Psoas muscle (tissue), 8 donors: Measurements from ENCODE around the gene RBSN. TPM values are rescaled to one million over a fixed set of nuclear protein-coding genes. Genes with fewer than 3 reads are reported as not detected.

Experiments
- ATAC-seq, 4 donors: fragments of 200-7000 bp; cut with Tn5 transposase; one replicate each; pipeline ENCODE4 v1.9.1; 2020; ENCODE audit warnings: moderate library complexity in 3 of 4, mild to moderate bottlenecking in 2 of 4
- DNase-seq, 2 donors: peaks; one replicate each; pipeline ENCODE4 v3.0.0-alpha.2; 2020
- H3K27ac ChIP-seq: fragments of 200-600 bp; one replicate; pipeline ENCODE4 v1.8.0; 2022
- H3K27me3 ChIP-seq, 3 donors: fragments of 200-600 bp in 1 of 3; one replicate each; pipeline versions ENCODE4 v1.6.1 to v1.8.0; 2013 to 2022; ENCODE audit warnings: low read length in 2 of 3, mild to moderate bottlenecking in 2 of 3, moderate library complexity in 1 of 3; ENCODE audit not compliant: insufficient read depth in 3 of 3
- H3K36me3 ChIP-seq, 2 donors: fragments of 200-600 bp in 1 of 2; one replicate each; pipeline versions ENCODE4 v1.6.1 to v1.8.0; 2013 to 2022; ENCODE audit warnings: low read depth in 1 of 2, mild to moderate bottlenecking in 1 of 2, moderate library complexity in 1 of 2; ENCODE audit not compliant: insufficient read depth in 1 of 2
- H3K4me1 ChIP-seq: fragments of 200-600 bp; one replicate; pipeline ENCODE4 v1.8.0; 2022
- H3K4me3 ChIP-seq: fragments of 200-600 bp; one replicate; pipeline ENCODE4 v1.8.0; 2022; ENCODE audit warnings: mild to moderate bottlenecking
- H3K9me3 ChIP-seq: fragments of 200-600 bp; one replicate; pipeline ENCODE4 v1.8.0; 2022
- CTCF ChIP-seq: fragments of 200-600 bp; IDR thresholded peaks from one replicate; pipeline ENCODE4 v1.8.0; 2022; ENCODE audit warnings: antibody characterized with exemption
- WGBS, 3 donors: extraction: QIAGEN DNeasy Blood & Tissue Kit; methylation state at CpG; one replicate each; pipeline versions ENCODE4 v1.1.6 to v1.1.7; 2013; 5-methylcytosine and 5-hydroxymethylcytosine counted together
- intact Hi-C, 2 donors: fragments of 100-400 bp; cut with DNase I; formaldehyde crosslinking; loops; one replicate each; pipeline versions ENCODE4 v1.11.0 to v1.14.2; 2022
- polyA plus RNA-seq, 3 donors: library from polyadenylated mRNA; stranded (reverse); fragments of 200-250 nt; gene quantifications; one replicate each; pipeline ENCODE4 v1.2.3, GENCODE V29; 2013
- total RNA-seq, 4 donors: library from RNA; stranded (reverse); fragmentation: NEBNext Ultra II Directional in 2 of 4; extraction: Animal tissue kit (Norgen Biotek cat#: 25700) in 2 of 4; gene quantifications; one replicate each; pipeline versions ENCODE4 v1.2.1 to v1.2.4, GENCODE V29; 2021 to 2023
- donor health status: healthy with polysubstance abuse.
- donor health status: DM: no; HTN: no; CAD: no; lungs with moderate emphysema.
- donor health status: Bipolar disorder and iron deficiency.
- donor health status: healthy.
- donor health status: DM: yes; HTN: yes; CAD: no.
- donor health status: DM: no; HTN: no; CAD: no.
- donor health status: DM: no; HTN: no; CAD: no.
- donor health status: DM: yes; HTN: yes; CAD: no.

The RBSN gene
- total and polyA plus RNA-seq, 7 donors, result 7.7 to 26.3 (median 21.3) TPM

DNA sequence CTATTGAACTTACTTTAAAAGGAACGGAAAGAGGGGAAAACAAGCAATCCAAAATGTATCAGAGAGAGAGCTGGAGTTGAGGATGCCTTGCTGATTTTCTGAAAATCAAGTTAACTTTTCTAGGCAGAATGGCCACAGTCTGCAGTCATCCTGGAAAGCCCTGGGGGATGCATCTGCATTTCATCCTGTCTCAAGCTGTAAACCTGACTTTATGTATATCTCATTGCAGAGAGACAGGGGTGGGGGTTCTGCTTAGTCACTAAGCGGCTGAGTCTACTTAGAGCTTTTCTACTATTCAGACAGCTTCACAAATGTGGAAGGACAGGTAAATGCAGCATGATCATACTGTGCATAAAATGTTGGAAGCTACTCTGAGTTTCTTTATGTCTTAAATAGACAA is 75.2 kb downstream of the RBSN start:
- Histone ChIP-seq H3K27ac (no peak overlapping the region), H3K27me3 (no peaks in the 10 kb centered on the region), H3K9me3 (no peaks in the 10 kb centered on the region), H3K36me3 (peaks cover 13 to 99% of the 10 kb centered on the region in 2 donors), H3K4me3 (no peak overlapping the region), H3K4me1 (no peaks in the 10 kb centered on the region)
- no peak for DNase-seq
- TF ChIP-seq CTCF, result no peak
- 86 to 91% (median 90%) methylated on average over 2 of the region's 2 CpGs for WGBS, 3 donors
- ATAC-seq, result no peak
- intact Hi-C loops, result no loop called here

DNA sequence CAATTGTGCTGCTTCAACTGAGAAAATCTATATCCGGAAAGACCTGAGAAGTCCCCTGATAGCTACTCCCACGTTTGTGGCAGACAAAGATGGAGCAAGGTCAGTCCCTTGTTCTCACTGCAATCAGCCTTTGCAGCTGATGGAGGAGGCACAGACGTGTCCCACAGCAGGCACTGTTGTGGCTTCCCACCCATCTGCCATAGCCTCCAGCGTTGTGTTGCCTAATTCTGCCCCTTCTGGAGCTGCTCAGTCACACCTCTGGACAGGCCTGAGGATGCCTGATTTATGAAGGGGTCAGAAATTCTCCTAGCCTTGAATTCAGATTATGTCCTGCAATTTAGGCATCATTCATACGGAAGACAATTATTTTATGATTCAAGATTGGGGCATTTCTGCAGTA is 75.7 kb downstream of the RBSN start:
- H3K4me3 ChIP-seq, result no peak overlapping the region
- no peaks in the 10 kb centered on the region for H3K4me1 ChIP-seq
- TF ChIP-seq CTCF, result no peak
- DNase-seq (no peak), ATAC-seq (no peak)
- H3K27ac ChIP-seq, result no peak overlapping the region
- 70 to 82% (median 72%) methylated on average over 5 of the region's 5 CpGs for whole genome bisulfite sequencing, 3 donors
- intact Hi-C loops, result no loop called here
- H3K36me3 ChIP-seq, result peaks cover 11 to 99% of the 10 kb centered on the region in 2 donors
- H3K9me3 ChIP-seq, result no peaks in the 10 kb centered on the region
- no peaks in the 10 kb centered on the region for H3K27me3 ChIP-seq

Other genes starting within 250 kb of the RBSN start
- 10 to 100 TPM; 28.3 to 37.1 (median 32.8) TPM for gene NR2C2, start 151.6 kb downstream of the RBSN start, total RNA-seq
- gene NR2C2, start 151.6 kb downstream of the RBSN start, polyA plus RNA-seq, result 10 to 100 TPM in 1 of 3 donors, 1 to 10 TPM in 2; 8.7 to 12.8 (median 9.2) TPM
- gene MRPS25, start 33.8 kb downstream of the RBSN start, total RNA-seq, result 10 to 100 TPM; 60.6 to 83.9 (median 74.1) TPM
- 100 to 1,000 TPM in 1 of 3 donors, 10 to 100 TPM in 2; 72.9 to 145 (median 74.2) TPM for gene MRPS25, start 33.8 kb downstream of the RBSN start, polyA plus RNA-seq
- 10 to 100 TPM; 22.4 to 42.7 (median 27.3) TPM for gene CAPN7, start 107.1 kb upstream of the RBSN start, total RNA-seq
- gene CAPN7, start 107.1 kb upstream of the RBSN start, polyA plus RNA-seq, result 10 to 100 TPM; 15.2 to 28.0 (median 20.5) TPM
- gene SH3BP5, start 233.4 kb upstream of the RBSN start, total RNA-seq, result 10 to 100 TPM; 14.4 to 57.1 (median 23.6) TPM
- 10 to 100 TPM; 42.8 to 63.0 (median 59.2) TPM for gene SH3BP5, start 233.4 kb upstream of the RBSN start, polyA plus RNA-seq